K562 (cell line): Measurements from ENCODE around the gene HNRNPCL1.
"Not testable (repeated sequence)": the region's sequence is repeated elsewhere in the genome, so short reads cannot be mapped to it uniquely, and the experiment has no call there.

Experiments
- FOSL1 ChIP-seq: fragments of 200-800 bp; sonication (Bioruptor generic); conservative IDR thresholded peaks from 2 replicates; pipeline ENCODE4 v1.6.1; 2016; ENCODE audit warnings: missing genetic modification characterization, missing compliant biosample characterization
- JUND ChIP-seq, 2 experiments: IDR thresholded peaks; 2 replicates in 1 of 2; 3 replicates in 1 of 2; pipeline ENCODE4 v1.6.1; 2011; ENCODE audit warnings: borderline replicate concordance in 2 of 2, low read depth in 2 of 2, low read length in 2 of 2, improper control_type of control experiment in 1 of 2, missing biosample characterization in 1 of 2, missing genetic modification characterization in 1 of 2, missing genetic modification reagents in 1 of 2
- KAT8 ChIP-seq: fragments of 450-650 bp; IDR thresholded peaks from 2 replicates; pipeline ENCODE4 v1.6.1; 2016; ENCODE audit warnings: low read depth, mild to moderate bottlenecking
- MXI1 ChIP-seq: IDR thresholded peaks from 2 replicates; pipeline ENCODE4 v1.6.1; 2011; ENCODE audit warnings: low read depth, mild to moderate bottlenecking, improper control_type of control experiment, low read length
- POLR2AphosphoS5 ChIP-seq: IDR thresholded peaks from 2 replicates; pipeline ENCODE4 v1.6.1; 2011; ENCODE audit warnings: mild to moderate bottlenecking, low read depth, low read length, moderate library complexity; ENCODE audit not compliant: control insufficient read depth, insufficient read depth
- RAD21 ChIP-seq, 2 experiments: fragments of 250-450 bp in 1 of 2; fragments of 450-650 bp in 1 of 2; sonication (Bioruptor Pico) in 1 of 2; formaldehyde crosslinking in 1 of 2; IDR thresholded peaks in 1 of 2; conservative IDR thresholded peaks in 1 of 2; 2 replicates each; pipeline versions ENCODE4 v1.4.0 to v1.8.0; 2020 to 2022; ENCODE audit warnings: mild to moderate bottlenecking in 2 of 2, moderate library complexity in 1 of 2
- SMC3 ChIP-seq: conservative IDR thresholded peaks from 2 replicates; pipeline ENCODE4 v1.6.1; 2011; ENCODE audit warnings: low read depth, low read length, improper control_type of control experiment; ENCODE audit not compliant: insufficient read depth
- SP1 ChIP-seq: sonication (generic); formaldehyde crosslinking; IDR thresholded peaks from 2 replicates; pipeline ENCODE4 v1.8.1; 2022; ENCODE audit warnings: mild to moderate bottlenecking, missing genetic modification reagents
- SRF ChIP-seq, 2 experiments: fragments of 250-450, 450-650 bp in 1 of 2; sonication (Bioruptor Pico) in 1 of 2; sonication (generic) in 1 of 2; formaldehyde crosslinking; IDR thresholded peaks; 2 replicates each; pipeline versions ENCODE4 v1.5.0 to v1.5.1; 2020 to 2022; ENCODE audit warnings: mild to moderate bottlenecking in 1 of 2, missing genetic modification reagents in 1 of 2
- U2AF2 ChIP-seq: fragments of 200-400 bp; formaldehyde crosslinking; optimal IDR thresholded peaks from 2 replicates; pipeline ENCODE3; 2017; ENCODE audit warnings: low read depth, mild to moderate bottlenecking, low read length

- not testable (repeated sequence) for TF ChIP-seq RAD21 (CRISPR knock-in tag; conservative IDR thresholded peaks at IDR 0.05 in 1 of 2, IDR thresholded peaks at IDR 0.05 in 1 of 2); POLR2AphosphoS5; MXI1; SMC3; U2AF2; FOSL1 (tag); KAT8; JUND (IDR thresholded peaks at IDR 0.05; ENCODE audit: borderline replicate concordance, low read depth, low read length); JUND (tag; IDR thresholded peaks at IDR 0.05; ENCODE audit: borderline replicate concordance, low read depth, low read length); SRF (CRISPR knock-in tag; IDR thresholded peaks at IDR 0.05); SP1 (CRISPR knock-in tag)
Measured at GRCh38 chr1:12856786-12857185, 8.3 kb upstream of the HNRNPCL1 start, which contains the start of gene PRAMEF2.
